Measurements from ENCODE around the gene LCA5. TPM values are rescaled to one million over a fixed set of nuclear protein-coding genes. Genes with fewer than 3 reads are reported as not detected.

The LCA5 gene
- total RNA-seq, 1 donor from 2014 or later, result 6.2 TPM

- Histone ChIP-seq H3K27ac (ENCODE audit: low read depth, low read length) (peak overlapping the region; percentile 80), H3K36me3 (ENCODE audit: insufficient read depth, low read length) (no peaks in the 10 kb centered on the region), H3K4me1 (ENCODE audit: insufficient read depth, low read length) (peaks cover 6% of the 10 kb centered on the region), H3K9me3 (ENCODE audit: insufficient read depth, low read depth, low read length) (no peaks in the 10 kb centered on the region), H4K20me1 (ENCODE audit: insufficient read depth, low read length) (no peaks in the 10 kb centered on the region), H3K79me2 (ENCODE audit: insufficient read depth, low read length) (peaks cover 12% of the 10 kb centered on the region), H3K9ac (ENCODE audit: low read length) (peak overlapping the region; percentile 59), H3K27me3 (ENCODE audit: insufficient read depth, low read length) (no peaks in the 10 kb centered on the region), H3K4me3 (ENCODE audit: insufficient read depth, low read depth, low read length) (no peak overlapping the region), H3K4me2 (ENCODE audit: low read length) (peak overlapping the region; percentile 63), H2AFZ (ENCODE audit: low read depth, low read length) (no peak overlapping the region)
- TF ChIP-seq EZH2 (IDR thresholded peaks at IDR 0.05; ENCODE audit: insufficient read depth, low read length) (no peak), CTCF (IDR thresholded peaks at IDR 0.05; ENCODE audit: insufficient read depth, low read depth, low read length) (no peak)
- H3K9me3 Mint-ChIP-seq (ENCODE audit: unreplicated experiment), result no peaks in the 10 kb centered on the region
- peak overlapping the region; percentile 93 for H3K27ac Mint-ChIP-seq (ENCODE audit: unreplicated experiment)
- no peaks in the 10 kb centered on the region for H3K36me3 Mint-ChIP-seq (ENCODE audit: low read depth, unreplicated experiment)
- no peaks in the 10 kb centered on the region for H3K27me3 Mint-ChIP-seq (ENCODE audit: low read depth, unreplicated experiment)
- H3K4me3 Mint-ChIP-seq (ENCODE audit: unreplicated experiment), result no peak overlapping the region
- DNase-seq (ENCODE audit: low read depth) (peak; percentile 92), FAIRE-seq (no peak)
- H3K4me1 Mint-ChIP-seq (ENCODE audit: low read depth, unreplicated experiment), result peaks cover 11% of the 10 kb centered on the region
Observed at GRCh38 chr6:79525272-79526100, 11.7 kb downstream of the LCA5 start.

- no peak for DNase-seq (ENCODE audit: low read depth)
- Histone ChIP-seq H3K79me2 (ENCODE audit: insufficient read depth, low read length) (peaks cover 9% of the 10 kb centered on the region), H3K27me3 (ENCODE audit: insufficient read depth, low read length) (no peaks in the 10 kb centered on the region), H3K4me3 (ENCODE audit: insufficient read depth, low read depth, low read length) (no peak overlapping the region), H3K4me1 (ENCODE audit: insufficient read depth, low read length) (peaks cover 6% of the 10 kb centered on the region), H3K4me2 (ENCODE audit: low read length) (no peak overlapping the region), H3K9ac (ENCODE audit: low read length) (no peak overlapping the region), H4K20me1 (ENCODE audit: insufficient read depth, low read length) (no peaks in the 10 kb centered on the region), H3K9me3 (ENCODE audit: insufficient read depth, low read depth, low read length) (no peaks in the 10 kb centered on the region), H2AFZ (ENCODE audit: low read depth, low read length) (no peak overlapping the region), H3K36me3 (ENCODE audit: insufficient read depth, low read length) (no peaks in the 10 kb centered on the region), H3K27ac (ENCODE audit: low read depth, low read length) (no peak overlapping the region)
- H3K4me1 Mint-ChIP-seq (ENCODE audit: low read depth, unreplicated experiment), result peaks cover 11% of the 10 kb centered on the region
- FAIRE-seq, result no peak
- no peaks in the 10 kb centered on the region for H3K27me3 Mint-ChIP-seq (ENCODE audit: low read depth, unreplicated experiment)
- no peak for TF ChIP-seq EZH2 (IDR thresholded peaks at IDR 0.05; ENCODE audit: insufficient read depth, low read length)
- TF ChIP-seq CTCF (IDR thresholded peaks at IDR 0.05; ENCODE audit: insufficient read depth, low read depth, low read length), result no peak
- no peaks in the 10 kb centered on the region for H3K9me3 Mint-ChIP-seq (ENCODE audit: unreplicated experiment)
- no peaks in the 10 kb centered on the region for H3K36me3 Mint-ChIP-seq (ENCODE audit: low read depth, unreplicated experiment)
- H3K4me3 Mint-ChIP-seq (ENCODE audit: unreplicated experiment), result no peak overlapping the region
- H3K27ac Mint-ChIP-seq (ENCODE audit: unreplicated experiment), result no peak overlapping the region
Observed at GRCh38 chr6:79524065-79524464, 13.2 kb downstream of the LCA5 start.

- Mint-ChIP-seq H3K4me3 (ENCODE audit: unreplicated experiment) (no peak overlapping the region), H3K27ac (ENCODE audit: unreplicated experiment) (no peak overlapping the region), H3K27me3 (ENCODE audit: low read depth, unreplicated experiment) (no peaks in the 10 kb centered on the region), H3K4me1 (ENCODE audit: low read depth, unreplicated experiment) (peaks cover 11% of the 10 kb centered on the region), H3K9me3 (ENCODE audit: unreplicated experiment) (no peaks in the 10 kb centered on the region), H3K36me3 (ENCODE audit: low read depth, unreplicated experiment) (no peaks in the 10 kb centered on the region)
- DNase-seq (ENCODE audit: low read depth) (no peak), FAIRE-seq (no peak)
- H3K79me2 ChIP-seq (ENCODE audit: insufficient read depth, low read length), result peaks cover 2% of the 10 kb centered on the region
- TF ChIP-seq EZH2 (IDR thresholded peaks at IDR 0.05; ENCODE audit: insufficient read depth, low read length), result no peak
- no peak overlapping the region for H3K27ac ChIP-seq (ENCODE audit: low read depth, low read length)
- no peak overlapping the region for H2AFZ ChIP-seq (ENCODE audit: low read depth, low read length)
- H4K20me1 ChIP-seq (ENCODE audit: insufficient read depth, low read length), result no peaks in the 10 kb centered on the region
- H3K27me3 ChIP-seq (ENCODE audit: insufficient read depth, low read length), result no peaks in the 10 kb centered on the region
- peaks cover 6% of the 10 kb centered on the region for H3K4me1 ChIP-seq (ENCODE audit: insufficient read depth, low read length)
- no peak overlapping the region for H3K9ac ChIP-seq (ENCODE audit: low read length)
- no peak overlapping the region for H3K4me3 ChIP-seq (ENCODE audit: insufficient read depth, low read depth, low read length)
- H3K9me3 ChIP-seq (ENCODE audit: insufficient read depth, low read depth, low read length), result no peaks in the 10 kb centered on the region
- no peaks in the 10 kb centered on the region for H3K36me3 ChIP-seq (ENCODE audit: insufficient read depth, low read length)
- no peak overlapping the region for H3K4me2 ChIP-seq (ENCODE audit: low read length)
Observed at GRCh38 chr6:79522609-79523008, 14.6 kb downstream of the LCA5 start.

Data from astrocyte (in vitro differentiated cells and primary cell).